Prostate gland (tissue), 2 donors: ENCODE results near the gene MELTF. TPM values are rescaled to one million over a fixed set of nuclear protein-coding genes. Genes with fewer than 3 reads are reported as not detected.

Experiments used
- DNase-seq: peaks from one replicate; pipeline ENCODE4 v3.0.0-alpha.2; 2019; ENCODE audit warnings: low spot score
- H3K27ac ChIP-seq, 2 donors: fragments of 200-600 bp; sonication (generic); 2 replicates each; pipeline ENCODE4 v1.5.1; 2017 to 2019
- H3K27me3 ChIP-seq: fragments of 200-600 bp; sonication (generic); replicated peaks from 2 replicates; pipeline ENCODE4 v1.5.1; 2019; ENCODE audit not compliant: insufficient read depth
- H3K36me3 ChIP-seq, 2 donors: fragments of 200-600 bp; sonication (generic); 1 replicate in 1 of 2; 2 replicates in 1 of 2; pipeline versions ENCODE4 v1.5.1 to v1.8.1; 2017 to 2019
- H3K4me1 ChIP-seq: fragments of 200-600 bp; sonication (generic); replicated peaks from 2 replicates; pipeline ENCODE4 v1.5.1; 2019
- H3K4me3 ChIP-seq, 2 donors: fragments of 200-600 bp; sonication (generic); 2 replicates each; pipeline ENCODE4 v1.5.1; 2017 to 2019
- H3K9me3 ChIP-seq: fragments of 200-600 bp; sonication (generic); 2 replicates; pipeline ENCODE4 v1.5.1; 2017
- POLR2A ChIP-seq: fragments of 450-650 bp; IDR thresholded peaks from one replicate; pipeline ENCODE4 v1.6.1; 2016; ENCODE audit warnings: antibody characterized with exemption, mild to moderate bottlenecking
- POLR2AphosphoS5 ChIP-seq: sonication (generic); formaldehyde crosslinking; IDR thresholded peaks from one replicate; pipeline ENCODE4 v1.6.1; 2017; ENCODE audit warnings: antibody characterized with exemption
- WGBS: methylation state at CpG from one replicate; pipeline ENCODE4 v1.1.5; 2018; 5-methylcytosine and 5-hydroxymethylcytosine counted together
- intact Hi-C: fragments of 100-400 bp; cut with DNase I; formaldehyde crosslinking; loops from one replicate; pipeline ENCODE4 v1.14.2; 2022
- total RNA-seq, 2 donors: library from RNA; depleted of rRNA; stranded (reverse); fragments of >200 nt; gene quantifications; one replicate each; pipeline ENCODE4 v1.1.0, GENCODE V29; 2016
- TF ChIP-seq, protein P1 (sequence below), 4 experiments: fragments of 200-600 bp in 2 of 4; fragments of 450-650 bp in 2 of 4; sonication (generic) in 2 of 4; IDR thresholded peaks; 1 replicate in 3 of 4; 2 replicates in 1 of 4; pipeline ENCODE4 v1.5.1; 2016 to 2019; ENCODE audit warnings: antibody characterized with exemption in 4 of 4, mild to moderate bottlenecking in 2 of 4, moderate library complexity in 2 of 4

Gene MELTF
- total RNA-seq, 2 donors from 2014 or later, result 6.9 to 9.0 TPM

GRCh38 chr3:197000211-197000610 lies 29.4 kb downstream of the MELTF start:
- TF ChIP-seq POLR2AphosphoS5 (no peak), POLR2A (no peak)
- TF ChIP-seq, protein P1, sequence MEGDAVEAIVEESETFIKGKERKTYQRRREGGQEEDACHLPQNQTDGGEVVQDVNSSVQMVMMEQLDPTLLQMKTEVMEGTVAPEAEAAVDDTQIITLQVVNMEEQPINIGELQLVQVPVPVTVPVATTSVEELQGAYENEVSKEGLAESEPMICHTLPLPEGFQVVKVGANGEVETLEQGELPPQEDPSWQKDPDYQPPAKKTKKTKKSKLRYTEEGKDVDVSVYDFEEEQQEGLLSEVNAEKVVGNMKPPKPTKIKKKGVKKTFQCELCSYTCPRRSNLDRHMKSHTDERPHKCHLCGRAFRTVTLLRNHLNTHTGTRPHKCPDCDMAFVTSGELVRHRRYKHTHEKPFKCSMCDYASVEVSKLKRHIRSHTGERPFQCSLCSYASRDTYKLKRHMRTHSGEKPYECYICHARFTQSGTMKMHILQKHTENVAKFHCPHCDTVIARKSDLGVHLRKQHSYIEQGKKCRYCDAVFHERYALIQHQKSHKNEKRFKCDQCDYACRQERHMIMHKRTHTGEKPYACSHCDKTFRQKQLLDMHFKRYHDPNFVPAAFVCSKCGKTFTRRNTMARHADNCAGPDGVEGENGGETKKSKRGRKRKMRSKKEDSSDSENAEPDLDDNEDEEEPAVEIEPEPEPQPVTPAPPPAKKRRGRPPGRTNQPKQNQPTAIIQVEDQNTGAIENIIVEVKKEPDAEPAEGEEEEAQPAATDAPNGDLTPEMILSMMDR (IDR thresholded peaks at IDR 0.05), result no peak
- Histone ChIP-seq H3K4me3 (no peak overlapping the region), H3K36me3 (no peaks in the 10 kb centered on the region), H3K4me1 (peaks cover 4% of the 10 kb centered on the region), H3K27ac (no peak overlapping the region), H3K9me3 (no peaks in the 10 kb centered on the region), H3K27me3 (no peaks in the 10 kb centered on the region)
- 97% methylated on average over 5 of the region's 5 CpGs for WGBS
- intact Hi-C loops, result no loop called here
- no peak for DNase-seq

DNA sequence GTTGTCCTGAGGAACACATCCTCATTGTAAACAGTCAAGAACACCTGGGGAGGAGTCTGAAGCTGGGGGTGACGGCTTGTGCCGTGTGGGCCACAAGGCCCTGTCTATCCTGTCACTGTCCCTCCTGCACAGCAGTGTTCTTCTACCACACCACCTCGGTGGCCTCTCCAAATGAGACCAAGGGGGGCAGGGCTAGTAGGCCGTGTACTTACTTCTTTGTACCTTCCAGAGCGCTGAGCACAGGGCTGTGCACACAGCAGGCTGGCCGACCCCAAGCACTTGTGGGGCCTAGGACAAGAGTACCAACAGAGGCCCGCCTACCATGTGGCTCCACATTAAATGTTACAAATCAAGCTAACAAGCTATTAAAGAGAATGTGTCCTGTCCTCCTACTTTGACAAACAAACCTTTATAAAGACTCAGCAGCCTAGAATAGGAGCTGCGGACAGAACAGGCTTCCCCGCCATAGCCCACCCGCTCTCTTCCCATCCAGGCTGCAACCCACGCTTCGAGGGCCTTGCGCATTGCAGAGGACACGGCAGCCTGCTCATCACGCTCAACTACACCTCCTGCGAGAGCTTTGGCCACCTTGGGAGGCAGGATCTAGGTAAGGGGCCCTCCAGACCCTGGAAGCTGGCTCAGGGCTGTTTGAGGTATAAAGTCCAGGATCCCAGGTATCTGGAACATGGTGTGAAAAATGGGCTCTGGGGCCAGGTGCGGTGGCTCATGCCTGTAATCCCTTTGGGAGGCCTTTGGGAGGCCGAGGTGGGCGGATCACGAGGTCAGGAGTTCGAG lies 30.5 kb downstream of the MELTF start:
- no peak for DNase-seq
- H3K4me3 ChIP-seq, result no peak overlapping the region
- no peak overlapping the region for H3K27ac ChIP-seq
- no peaks in the 10 kb centered on the region for H3K27me3 ChIP-seq
- TF ChIP-seq POLR2AphosphoS5 (no peak), POLR2A (no peak)
- TF ChIP-seq, protein P1 (IDR thresholded peaks at IDR 0.05), result no peak
- intact Hi-C loops, result no loop called here
- H3K36me3 ChIP-seq, result no peaks in the 10 kb centered on the region
- no peaks in the 10 kb centered on the region for H3K9me3 ChIP-seq
- 88% methylated on average over 21 of the region's 21 CpGs for WGBS
- H3K4me1 ChIP-seq, result peaks cover 4% of the 10 kb centered on the region

- peak overlapping the region in 1 of 2 donors; percentile 62 for H3K27ac ChIP-seq
- DNase-seq, result no peak
- no peak for TF ChIP-seq POLR2AphosphoS5
- TF ChIP-seq, protein P1 (IDR thresholded peaks at IDR 0.05), result no peak
- no peak for TF ChIP-seq POLR2A
These were observed 32.3 kb downstream of the MELTF start for GRCh38 chr3:196997311-196997710.

GRCh38 chr3:196996454-196997265 lies 33.0 kb downstream of the MELTF start:
- WGBS, result 42% methylated on average over 17 of the region's 17 CpGs
- H3K4me1 ChIP-seq, result no peaks in the 10 kb centered on the region
- H3K36me3 ChIP-seq, result no peaks in the 10 kb centered on the region
- H3K27ac ChIP-seq, result peak overlapping the region; percentile 60 to 62
- peak; percentile 77 for DNase-seq
- no peak overlapping the region for H3K4me3 ChIP-seq
- TF ChIP-seq POLR2AphosphoS5, result peak; percentile 54
- TF ChIP-seq, protein P1 (IDR thresholded peaks at IDR 0.05), result no peak
- no peaks in the 10 kb centered on the region for H3K27me3 ChIP-seq
- intact Hi-C loops, result no loop called here
- no peaks in the 10 kb centered on the region for H3K9me3 ChIP-seq

More at GRCh38 chr3:196997311-196997710, 32.3 kb downstream of the MELTF start:
- 82% methylated on average over 14 of the region's 15 CpGs for WGBS
- intact Hi-C loops, result no loop called here
- Histone ChIP-seq H3K27me3 (no peaks in the 10 kb centered on the region), H3K9me3 (no peaks in the 10 kb centered on the region), H3K4me3 (no peak overlapping the region), H3K36me3 (no peaks in the 10 kb centered on the region), H3K4me1 (no peaks in the 10 kb centered on the region)
